Effector CD8-positive, alpha-beta T cell (primary cell): ENCODE results near the gene CLRN2.
"Not testable (repeated sequence)": the region's sequence is repeated elsewhere in the genome, so short reads cannot be mapped to it uniquely, and the experiment has no call there.

ENCODE experiments used
- DNase-seq: peaks from one replicate; lab custom pipeline; 2025; lab: John Stamatoyannopoulos, UW

The CLRN2 gene

GRCh38 chr4:17504081-17504480 is 10.9 kb upstream of the CLRN2 start:
- no peak for DNase-seq

- DNase-seq: no peak
Observed at GRCh38 chr4:17510582-17510981, 4.4 kb upstream of the CLRN2 start.

- DNase-seq: no peak
Observed at GRCh38 chr4:17511051-17511450, 3.9 kb upstream of the CLRN2 start.

- peak; percentile 20 for DNase-seq
Observed at GRCh38 chr4:17511509-17511949, 3.4 kb upstream of the CLRN2 start.

GRCh38 chr4:17511950-17512795 is 2.8 kb upstream of the CLRN2 start, which contains the start of gene QDPR:
QDPR (minus strand) TSS chr4:17512090; CDS start chr4:17512054, 36 bp downstream.
- DNase-seq: peak; percentile 43

- DNase-seq: no peak
Observed at GRCh38 chr4:17512973-17513665, 1.8 kb upstream of the CLRN2 start.

- no peak for DNase-seq
Observed at GRCh38 chr4:17515445-17516407, 761 bp downstream of the CLRN2 start.

GRCh38 chr4:17516980-17517379 is 2.0 kb downstream of the CLRN2 start:
- no peak for DNase-seq

GRCh38 chr4:17517664-17518063 is 2.7 kb downstream of the CLRN2 start:
- DNase-seq: no peak

- no peak for DNase-seq
Observed at GRCh38 chr4:17521595-17521994, 6.6 kb downstream of the CLRN2 start.

GRCh38 chr4:17523662-17524061 is 8.7 kb downstream of the CLRN2 start:
- DNase-seq: no peak

- DNase-seq: no peak
Observed at GRCh38 chr4:17526695-17527477, 11.9 kb downstream of the CLRN2 start.

- DNase-seq: no peak
Observed at GRCh38 chr4:17528551-17529165, 13.7 kb downstream of the CLRN2 start.

- no peak for DNase-seq
Observed at GRCh38 chr4:17531538-17532285, 16.7 kb downstream of the CLRN2 start.

- DNase-seq: no peak
Observed at GRCh38 chr4:17534705-17535104, 19.7 kb downstream of the CLRN2 start.

- DNase-seq: no peak
Observed at GRCh38 chr4:17535242-17535641, 20.3 kb downstream of the CLRN2 start.

- no peak for DNase-seq
Observed at GRCh38 chr4:17535906-17536305, 20.9 kb downstream of the CLRN2 start.

GRCh38 chr4:17537060-17537459 is 22.1 kb downstream of the CLRN2 start:
- not testable (repeated sequence) for DNase-seq

- no peak for DNase-seq
Observed at GRCh38 chr4:17544205-17544604, 29.2 kb downstream of the CLRN2 start.

- no peak for DNase-seq
Observed at GRCh38 chr4:17544831-17545234, 29.9 kb downstream of the CLRN2 start.
